Ovary (tissue), 9 donors: Measurements from ENCODE around the gene HSPA12B. TPM values are rescaled to one million over a fixed set of nuclear protein-coding genes. Genes with fewer than 3 reads are reported as not detected.

Experiments
- DNase-seq, 5 donors: peaks; one replicate each; pipeline ENCODE4 v3.0.0-alpha.2; 2019 to 2020
- H3K27ac ChIP-seq, 2 donors: fragments of 200-600 bp; one replicate each; pipeline versions ENCODE4 v1.5.1 to v1.8.0; 2019 to 2022
- H3K27me3 ChIP-seq: fragments of 200-600 bp; one replicate; pipeline ENCODE4 v1.8.0; 2022
- H3K36me3 ChIP-seq: fragments of 200-600 bp; sonication (generic); one replicate; pipeline ENCODE4 v1.5.1; 2019
- H3K4me1 ChIP-seq: one replicate; pipeline ENCODE4 v1.8.1; 2013; ENCODE audit warnings: mild to moderate bottlenecking, moderate library complexity; ENCODE audit not compliant: insufficient read depth
- H3K4me3 ChIP-seq: fragments of 200-600 bp; sonication (generic); one replicate; pipeline ENCODE4 v1.5.1; 2017
- H3K9me3 ChIP-seq, 2 donors: fragments of 200-600 bp in 1 of 2; sonication (generic) in 1 of 2; one replicate each; pipeline versions ENCODE4 v1.5.1 to v1.8.1; 2013 to 2019; ENCODE audit warnings: mild to moderate bottlenecking in 1 of 2, moderate library complexity in 1 of 2
- CTCF ChIP-seq, 3 donors: fragments of 450-650 bp in 2 of 3; fragments of 200-600 bp in 1 of 3; IDR thresholded peaks; one replicate each; pipeline versions ENCODE4 v1.5.1 to v1.8.0; 2016 to 2022; ENCODE audit warnings: antibody characterized with exemption in 3 of 3, mild to moderate bottlenecking in 1 of 3
- EP300 ChIP-seq: sonication (generic); formaldehyde crosslinking; IDR thresholded peaks from one replicate; pipeline ENCODE4 v1.6.1; 2017; ENCODE audit warnings: antibody characterized with exemption
- POLR2A ChIP-seq: fragments of 450-650 bp; IDR thresholded peaks from one replicate; pipeline ENCODE4 v1.6.1; 2017; ENCODE audit warnings: antibody characterized with exemption, mild to moderate bottlenecking, moderate library complexity
- WGBS, 3 donors: extraction: QIAGEN DNeasy Blood & Tissue Kit in 1 of 3; methylation state at CpG; one replicate each; pipeline versions ENCODE4 v1.1.5 to v1.1.7; 2013 to 2017; 5-methylcytosine and 5-hydroxymethylcytosine counted together
- intact Hi-C, 4 donors: fragments of 100-400 bp; cut with DNase I; formaldehyde crosslinking; loops; one replicate each; pipeline versions ENCODE4 v1.11.0 to v1.15.1; 2022 to 2023
- polyA plus RNA-seq, 2 donors: library from polyadenylated mRNA; stranded (reverse); fragments of 200-250 nt in 1 of 2; fragments of 350-450 nt in 1 of 2; fragmentation: Illumina TruSeq in 1 of 2; extraction: RNeasy Lipid Tissue Mini Kit (QIAGEN cat#74804) in 1 of 2; gene quantifications; one replicate each; pipeline ENCODE4 v1.2.3, GENCODE V29; 2013 to 2014
- total RNA-seq, 7 donors: library from RNA; depleted of rRNA in 2 of 7; stranded (reverse); fragments of >200 nt in 2 of 7; fragmentation: NEBNext Ultra II Directional in 3 of 7; extraction: Animal tissue kit (Norgen Biotek cat#: 25700) in 3 of 7; gene quantifications; one replicate each; pipeline versions ENCODE4 v1.1.0 to v1.2.4, GENCODE V29; 2016 to 2023
- donor health status: DM: no; HTN: no; CAD: no; lungs with moderate emphysema.
- donor health status: DM: no; HTN: no; CAD: no.
- donor health status: Bipolar disorder and iron deficiency.
- donor health status: DM: yes; HTN: yes; CAD: no.
- donor health status: DM: no; HTN: no; CAD: no.
- donor health status: DM: yes; HTN: yes; CAD: no.

The HSPA12B gene
- total and polyA plus RNA-seq, 9 donors: 4.6 to 22.8 (median 7.4) TPM

GRCh38 chr20:3800878-3801260 lies 68.4 kb downstream of the HSPA12B start:
- H3K4me1 ChIP-seq: peaks cover 4% of the 10 kb centered on the region
- H3K27me3 ChIP-seq: no peaks in the 10 kb centered on the region
- no peaks in the 10 kb centered on the region for H3K9me3 ChIP-seq
- no peaks in the 10 kb centered on the region for H3K36me3 ChIP-seq
- TF ChIP-seq EP300 (no peak), CTCF (IDR thresholded peaks at IDR 0.05) (no peak), POLR2A (no peak)
- 88 to 90% (median 89%) methylated on average over 8 of the region's 8 CpGs for WGBS, 3 donors
- no peak overlapping the region for H3K4me3 ChIP-seq
- no peak for DNase-seq
- intact Hi-C loops: no loop called here
- peak overlapping the region in 1 of 2 donors; percentile 20 for H3K27ac ChIP-seq

- H3K36me3 ChIP-seq: no peaks in the 10 kb centered on the region
- no peak overlapping the region for H3K4me3 ChIP-seq
- intact Hi-C loops: no loop called here
- H3K27ac ChIP-seq: no peak overlapping the region
- no peak for TF ChIP-seq CTCF (IDR thresholded peaks at IDR 0.05)
- no peak for TF ChIP-seq POLR2A
- TF ChIP-seq EP300: no peak
- no peaks in the 10 kb centered on the region for H3K9me3 ChIP-seq
- 85 to 92% (median 91%) methylated on average over 4 of the region's 4 CpGs for whole genome bisulfite sequencing, 3 donors
- H3K27me3 ChIP-seq: no peaks in the 10 kb centered on the region
- no peak for DNase-seq
- peaks cover 6% of the 10 kb centered on the region for H3K4me1 ChIP-seq
Measured at GRCh38 chr20:3801299-3801698, 68.8 kb downstream of the HSPA12B start.

- H3K36me3 ChIP-seq: no peaks in the 10 kb centered on the region
- H3K4me3 ChIP-seq: no peak overlapping the region
- H3K9me3 ChIP-seq: no peaks in the 10 kb centered on the region
- TF ChIP-seq EP300 (no peak), CTCF (IDR thresholded peaks at IDR 0.05) (no peak), POLR2A (no peak)
- WGBS, 3 donors: 93 to 94% (median 93%) methylated on average over 13 of the region's 13 CpGs
- H3K27ac ChIP-seq: no peak overlapping the region
- H3K27me3 ChIP-seq: no peaks in the 10 kb centered on the region
- intact Hi-C loops: no loop called here
- peaks cover 6% of the 10 kb centered on the region for H3K4me1 ChIP-seq
- DNase-seq: no peak
Measured at GRCh38 chr20:3801846-3802245, 69.4 kb downstream of the HSPA12B start.

Other genes starting within 250 kb of the HSPA12B start
- gene GFRA4, start 69.3 kb upstream of the HSPA12B start, total RNA-seq: not detected
- under 1 TPM in 1 of 2 donors, not detected in 1; 0.22 TPM for gene GFRA4, start 69.3 kb upstream of the HSPA12B start, polyA plus RNA-seq
- gene ADAM33, start 50.7 kb upstream of the HSPA12B start, total RNA-seq: 10 to 100 TPM; 12.4 to 68.1 (median 26.1) TPM
- gene ADAM33, start 50.7 kb upstream of the HSPA12B start, polyA plus RNA-seq: 10 to 100 TPM; 23.3 to 34.1 TPM
- 1 to 10 TPM in 5 of 7 donors, under 1 TPM in 2; 0.48 to 9.1 (median 1.7) TPM for gene SIGLEC1, start 20.1 kb upstream of the HSPA12B start, total RNA-seq
- gene SIGLEC1, start 20.1 kb upstream of the HSPA12B start, polyA plus RNA-seq: 10 to 100 TPM in 1 of 2 donors, 1 to 10 TPM in 1; 3.3 to 11.5 TPM
- gene ADISSP, start 35.1 kb downstream of the HSPA12B start, total RNA-seq: 100 to 1,000 TPM in 1 of 7 donors, 10 to 100 TPM in 6; 24.6 to 124 (median 69.1) TPM
- 100 to 1,000 TPM in 1 of 2 donors, 10 to 100 TPM in 1; 11.5 to 103 TPM for gene ADISSP, start 35.1 kb downstream of the HSPA12B start, polyA plus RNA-seq
- 10 to 100 TPM in 1 of 7 donors, 1 to 10 TPM in 2, under 1 TPM in 2, not detected in 2; 0.43 to 27.9 (median 1.4) TPM for gene SPEF1, start 48.8 kb downstream of the HSPA12B start, total RNA-seq
- gene SPEF1, start 48.8 kb downstream of the HSPA12B start, polyA plus RNA-seq: under 1 TPM in 1 of 2 donors, not detected in 1; 0.54 TPM
- 100 to 1,000 TPM in 2 of 7 donors, 10 to 100 TPM in 5; 43.8 to 119 (median 97.8) TPM for gene CENPB, start 54.1 kb downstream of the HSPA12B start, total RNA-seq
- 10 to 100 TPM; 15.4 to 67.1 TPM for gene CENPB, start 54.1 kb downstream of the HSPA12B start, polyA plus RNA-seq
- gene CDC25B, start 63.6 kb downstream of the HSPA12B start, total RNA-seq: 10 to 100 TPM; 19.1 to 47.8 (median 35.6) TPM
- 10 to 100 TPM; 17.9 to 29.0 TPM for gene CDC25B, start 63.6 kb downstream of the HSPA12B start, polyA plus RNA-seq
- 10 to 100 TPM in 5 of 7 donors, 1 to 10 TPM in 2; 6.8 to 15.3 (median 12.0) TPM for gene AP5S1, start 87.9 kb downstream of the HSPA12B start, total RNA-seq
- gene AP5S1, start 87.9 kb downstream of the HSPA12B start, polyA plus RNA-seq: 1 to 10 TPM; 2.9 to 6.8 TPM
- 10 to 100 TPM; 14.2 to 50.5 (median 34.5) TPM for gene MAVS, start 114.1 kb downstream of the HSPA12B start, total RNA-seq
- 10 to 100 TPM; 28.6 to 35.1 TPM for gene MAVS, start 114.1 kb downstream of the HSPA12B start, polyA plus RNA-seq
- 10 to 100 TPM; 22.2 to 34.9 (median 33.9) TPM for gene PANK2, start 156.7 kb downstream of the HSPA12B start, total RNA-seq
- 10 to 100 TPM; 20.0 to 39.5 TPM for gene PANK2, start 156.7 kb downstream of the HSPA12B start, polyA plus RNA-seq